Measurements from ENCODE around the gene KRT6B.
"Not testable (repeated sequence)": the region's sequence is repeated elsewhere in the genome, so short reads cannot be mapped to it uniquely, and the experiment has no call there.

KRT6B gene

GRCh38 chr12:52435659-52435999 is 16.3 kb downstream of the KRT6B start:
- DNase-seq = no peak

DNA sequence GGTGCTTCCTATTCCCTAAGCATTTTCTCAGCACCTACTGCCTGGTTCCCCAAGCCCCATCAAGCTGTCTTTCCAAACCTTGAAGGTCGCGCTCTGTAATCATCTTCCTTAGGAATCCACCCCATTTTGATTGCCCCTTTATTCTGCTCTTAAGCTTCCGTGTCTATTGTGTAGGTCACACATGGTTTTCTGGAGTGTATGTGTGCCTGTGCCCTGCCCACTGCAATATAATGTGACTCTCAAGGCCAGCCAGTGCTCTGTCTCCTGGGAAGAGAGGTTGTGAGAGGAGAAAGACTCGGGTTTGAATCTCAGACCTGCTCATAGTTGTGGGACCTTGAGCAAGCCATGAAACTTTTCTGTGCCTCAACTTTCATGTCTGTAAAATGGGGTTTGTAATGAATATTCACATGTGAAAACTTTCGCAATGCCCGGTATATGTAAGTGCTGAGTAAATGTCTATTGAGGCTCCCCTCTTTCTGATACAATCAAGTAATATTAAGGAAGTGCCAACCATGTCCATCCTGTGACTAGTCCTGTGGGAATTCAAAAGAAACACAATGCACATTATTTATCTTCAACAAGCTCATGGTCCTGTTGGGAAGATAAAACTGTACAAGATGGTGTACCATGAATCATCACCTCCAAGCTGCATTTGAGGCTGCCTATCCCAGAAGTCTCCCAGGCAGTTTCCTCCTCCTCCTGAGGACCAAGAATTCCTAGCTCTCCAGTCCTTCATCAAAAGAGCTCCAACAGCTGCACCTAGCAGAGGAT is 17.0 kb downstream of the KRT6B start:
- no peak for DNase-seq

DNA sequence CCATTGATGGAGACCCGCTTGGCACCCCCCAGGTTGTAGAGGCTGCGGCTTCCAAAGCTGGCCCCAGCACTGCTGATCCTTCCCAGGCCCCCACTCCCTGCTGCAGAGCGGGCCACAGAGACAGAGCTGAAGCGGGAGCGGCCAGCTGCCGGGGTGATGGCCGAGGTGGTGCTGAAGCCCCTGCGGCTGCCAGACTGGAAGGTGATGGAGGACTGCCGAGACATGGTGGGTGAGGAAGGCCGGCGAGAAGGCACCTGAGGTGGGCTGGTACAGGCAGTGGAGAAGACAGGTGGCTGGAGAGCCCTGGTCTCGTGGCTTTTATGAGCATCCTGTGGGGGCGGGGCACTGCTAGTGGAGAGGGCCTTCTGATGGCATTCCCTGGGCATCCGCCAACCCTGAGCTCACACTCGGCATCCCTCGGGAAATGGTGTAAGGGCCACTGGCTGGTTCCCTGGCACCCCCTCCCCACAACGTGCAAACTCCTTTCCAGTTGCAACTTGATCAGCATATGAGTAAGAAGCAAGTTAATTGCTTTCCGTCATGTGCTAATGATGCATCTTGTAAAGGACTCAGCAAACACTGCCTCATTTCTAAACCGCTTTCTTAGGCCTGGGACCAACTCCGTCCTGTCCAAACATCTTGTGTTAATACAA is 17.7 kb downstream of the KRT6B start, which contains the start of gene KRT75:
Gene KRT75, minus strand, starts transcription at position 291 of the 653 bp plus-strand sequence. Its CDS starts 67 bp downstream, at position 224.
- DNase-seq = no peak

GRCh38 chr12:52433501-52434080 is 18.4 kb downstream of the KRT6B start:
- DNase-seq = no peak

GRCh38 chr12:52432559-52433207 is 19.3 kb downstream of the KRT6B start:
- no peak for DNase-seq

DNA sequence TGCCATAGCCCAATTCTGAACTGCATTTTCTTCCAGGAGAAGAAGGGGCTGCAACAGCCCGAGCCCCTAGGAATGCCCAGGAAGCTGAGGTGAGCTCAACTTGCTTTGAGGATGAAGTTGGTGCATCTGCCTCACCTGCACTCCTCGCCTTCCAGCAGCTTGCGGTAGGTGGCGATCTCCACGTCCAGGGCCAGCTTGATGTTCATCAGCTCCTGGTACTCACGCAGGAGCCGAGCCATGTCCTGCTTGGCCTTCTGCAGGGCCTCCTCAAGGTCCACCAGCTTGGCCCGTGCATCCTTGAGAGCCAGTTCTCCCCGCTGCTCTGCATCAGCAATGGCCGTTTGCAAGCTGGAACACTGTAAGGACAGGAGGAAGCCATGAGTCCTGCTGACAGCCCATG is 23.8 kb downstream of the KRT6B start:
- DNase-seq = no peak

DNA sequence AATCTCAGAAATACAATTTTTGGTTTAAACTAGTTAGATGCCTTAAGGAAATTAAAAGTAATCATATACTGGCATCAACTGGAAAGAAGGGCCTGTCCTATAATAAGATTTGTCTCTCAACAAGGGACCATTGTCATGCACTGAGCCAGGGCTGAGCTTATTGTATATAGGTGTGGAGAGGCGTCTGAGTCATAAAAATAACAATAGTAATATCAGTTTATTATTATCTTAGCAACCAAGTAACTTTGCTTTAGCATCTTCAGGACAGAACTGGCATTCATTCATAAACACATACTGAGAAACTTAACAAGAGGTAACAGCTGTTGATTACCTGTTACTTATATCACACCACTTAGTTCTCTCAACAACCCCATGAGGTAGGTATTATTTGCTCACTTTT is 24.9 kb downstream of the KRT6B start:
- no peak for DNase-seq

DNA sequence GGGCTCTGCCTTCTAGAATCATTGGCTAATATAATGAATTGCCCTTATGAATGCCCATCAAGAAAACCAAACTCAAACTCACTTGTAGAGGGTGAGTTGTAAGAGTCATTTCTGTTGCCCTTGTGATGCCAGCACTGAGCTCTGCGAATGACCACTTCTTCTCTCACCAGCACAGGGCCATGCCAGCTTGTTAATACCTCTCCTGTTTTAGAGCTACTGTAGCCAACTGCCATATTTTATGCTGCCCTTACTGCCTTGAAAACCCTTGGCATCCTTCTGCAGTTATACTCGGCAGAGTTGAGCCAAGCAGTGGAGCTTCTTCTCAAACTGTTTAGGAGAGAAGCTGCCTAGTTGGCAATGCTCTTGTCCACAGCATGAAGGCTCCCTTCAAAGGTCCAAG is 25.9 kb downstream of the KRT6B start:
- no peak for DNase-seq

DNA sequence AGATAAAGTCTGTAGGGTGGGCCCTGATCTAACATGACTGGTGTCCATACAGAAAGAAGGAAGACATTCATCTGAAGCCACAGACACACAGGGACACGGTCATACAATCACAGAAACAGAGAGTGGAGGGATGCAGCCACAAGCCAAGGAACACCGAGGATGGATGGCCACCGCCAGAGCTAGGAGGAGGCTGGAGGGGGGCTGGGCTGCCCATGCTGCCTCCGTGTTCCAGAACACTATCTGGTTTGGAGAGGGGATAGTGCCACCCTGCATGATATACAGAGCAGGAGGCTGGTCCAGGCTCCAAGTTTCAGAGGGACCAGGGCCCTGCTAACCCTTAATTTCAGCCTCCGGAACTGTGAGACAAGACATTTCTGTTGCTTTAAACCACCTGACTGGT is 26.5 kb downstream of the KRT6B start:
- DNase-seq = no peak

DNA sequence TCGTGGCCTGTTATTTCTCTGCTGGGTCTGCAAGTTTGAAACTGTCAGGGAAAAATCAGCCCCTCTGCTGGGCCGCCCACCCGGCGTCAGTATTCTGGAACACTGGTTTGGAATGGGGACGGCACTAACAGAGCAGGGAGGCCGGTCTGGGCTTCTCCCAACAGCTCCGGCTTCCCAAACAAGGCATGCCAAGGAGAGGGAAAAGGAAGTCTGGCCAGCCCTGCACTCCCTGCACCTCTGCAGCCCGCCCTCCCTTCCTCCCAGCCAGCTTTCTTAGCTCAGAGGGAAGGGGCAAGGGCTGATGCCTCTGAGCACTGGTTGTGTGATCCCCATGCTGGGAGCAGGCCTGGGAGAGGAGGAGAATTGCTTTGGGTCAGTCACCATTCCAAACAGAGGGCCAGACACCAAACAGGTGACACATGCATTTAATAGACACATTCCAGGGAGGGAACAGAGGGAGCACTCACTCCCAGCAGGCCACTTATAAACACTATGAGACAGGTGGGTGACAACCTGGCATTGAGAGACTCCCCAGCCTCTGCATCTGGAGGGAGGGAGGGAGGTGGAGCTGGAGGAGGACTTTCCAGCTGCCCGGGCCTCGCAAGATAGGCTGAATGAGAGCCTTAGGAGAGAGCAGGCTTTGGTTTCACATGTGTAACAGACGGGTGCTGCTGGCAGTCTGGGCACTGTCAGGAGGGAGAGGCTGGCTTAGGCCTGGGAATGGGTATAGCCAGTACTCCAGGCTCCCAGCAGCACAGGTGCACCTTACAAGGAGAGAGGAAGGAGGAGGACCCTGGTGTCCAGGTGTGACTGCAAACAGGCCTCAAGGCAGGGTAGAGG is 28.1 kb downstream of the KRT6B start:
- DNase-seq = peak; percentile 60

- DNase-seq = no peak
Measured at GRCh38 chr12:52423035-52423434, 28.9 kb downstream of the KRT6B start.

DNA sequence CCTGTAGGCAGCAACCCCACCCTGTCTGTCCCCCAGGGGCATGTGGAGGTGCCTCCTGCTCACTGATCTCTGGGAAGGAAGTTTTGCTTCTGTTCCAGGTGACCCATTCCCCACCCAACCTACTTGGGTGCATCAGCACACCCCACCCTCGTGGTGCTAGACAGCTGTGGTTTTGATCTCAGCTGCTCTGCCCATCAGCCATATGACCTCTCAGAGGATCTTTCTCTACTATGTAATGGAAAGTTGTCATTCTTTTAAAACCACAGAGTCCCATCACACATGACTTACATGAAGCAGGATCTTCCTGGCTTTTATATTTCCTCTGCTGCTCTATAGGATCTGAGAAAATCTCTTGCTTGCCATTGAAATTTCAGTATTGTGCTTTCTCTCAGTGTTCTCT is 32.3 kb downstream of the KRT6B start:
- no peak for DNase-seq

DNA sequence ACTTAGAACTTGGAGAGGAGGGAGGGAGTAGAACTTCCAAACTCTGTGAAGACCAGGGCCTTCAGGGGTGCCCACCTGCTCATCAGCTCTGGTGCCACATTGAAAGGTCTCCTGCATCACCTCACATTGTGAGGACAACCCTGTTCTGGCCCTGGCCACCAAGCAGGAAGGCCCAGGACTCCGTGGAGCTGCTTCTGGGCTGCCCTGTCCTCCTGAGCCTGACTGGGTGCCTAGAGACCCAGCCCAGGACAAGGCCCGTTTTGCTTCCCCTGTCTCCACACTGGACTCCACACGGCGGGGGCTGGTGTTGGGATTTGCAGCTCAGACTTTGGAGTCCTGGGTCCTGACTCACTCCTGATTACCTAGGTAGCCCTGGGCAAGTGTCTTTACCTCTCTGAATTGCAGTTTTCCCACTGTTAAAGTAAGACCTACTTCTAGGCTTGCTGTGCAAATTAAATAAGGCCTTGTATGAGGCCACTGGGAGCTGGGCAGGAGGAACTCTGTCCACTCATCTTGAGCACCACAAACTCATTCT is 33.3 kb downstream of the KRT6B start:
- no peak for DNase-seq

DNA sequence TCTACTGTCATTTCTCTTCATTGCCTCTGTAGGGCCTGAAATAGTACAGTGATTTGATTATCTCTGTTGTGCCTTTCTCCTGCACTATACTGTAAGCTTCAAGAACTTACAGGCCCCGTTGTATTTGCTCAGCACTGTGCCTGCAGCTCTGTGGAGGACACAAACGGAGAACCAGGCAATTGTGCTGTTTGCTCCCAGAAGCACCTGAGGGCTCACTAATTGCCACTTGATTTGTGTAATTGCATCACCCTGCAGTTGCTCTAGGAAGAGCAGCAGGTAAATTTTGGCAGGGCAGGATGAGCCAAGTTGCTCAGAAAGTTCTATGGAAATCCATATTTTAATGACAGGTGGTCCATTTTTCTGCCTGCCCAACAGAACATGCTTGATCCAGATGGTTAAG is 34.2 kb downstream of the KRT6B start:
- DNase-seq = peak; percentile 59

GRCh38 chr12:52416795-52417194 is 35.2 kb downstream of the KRT6B start:
- DNase-seq = no peak

DNA sequence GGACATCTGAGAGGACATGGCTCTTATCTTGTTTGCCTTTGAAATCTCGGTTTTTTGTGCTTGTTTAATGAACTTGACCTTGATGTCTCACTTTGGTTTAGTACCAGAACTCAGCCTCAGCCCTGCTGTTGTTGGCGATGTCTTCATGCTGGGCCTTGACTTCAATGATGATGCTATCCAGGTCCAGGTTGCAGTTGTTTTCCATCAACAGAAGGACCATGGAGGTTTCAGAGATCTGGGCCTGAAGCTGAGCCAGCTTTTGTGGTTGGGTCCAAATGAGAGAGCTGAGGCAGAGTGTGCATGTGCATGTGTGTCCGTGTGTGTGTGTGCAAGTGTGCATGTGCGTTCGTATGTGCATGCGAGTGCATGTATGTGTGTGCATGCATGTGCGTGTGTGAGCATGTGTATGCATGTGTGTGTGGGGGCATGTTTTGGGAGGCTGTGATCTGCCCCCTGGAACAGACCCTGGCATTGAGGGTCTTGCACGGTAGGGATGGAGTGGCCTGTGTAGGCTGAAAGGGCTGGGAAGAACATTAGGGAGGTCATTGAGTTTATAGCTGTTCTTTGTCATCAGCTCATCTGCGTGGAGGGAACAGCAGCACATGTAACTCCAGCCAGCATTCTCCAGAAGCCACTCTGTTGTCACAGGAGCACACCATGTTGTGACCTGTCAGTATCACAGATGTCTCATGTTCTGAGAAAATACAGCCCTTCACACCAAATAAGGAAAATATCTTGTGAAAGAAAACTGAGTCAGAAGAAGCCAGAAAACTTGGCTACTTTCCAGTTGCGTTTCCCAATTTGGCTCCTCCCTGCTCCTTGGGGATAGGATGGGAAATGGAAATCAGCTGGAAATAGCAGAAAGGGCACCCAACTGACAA is 35.8 kb downstream of the KRT6B start:
- DNase-seq = no peak

- no peak for DNase-seq
Measured at GRCh38 chr12:52414936-52415335, 37.0 kb downstream of the KRT6B start.

GRCh38 chr12:52413782-52414345 is 38.1 kb downstream of the KRT6B start:
- DNase-seq = no peak

DNA sequence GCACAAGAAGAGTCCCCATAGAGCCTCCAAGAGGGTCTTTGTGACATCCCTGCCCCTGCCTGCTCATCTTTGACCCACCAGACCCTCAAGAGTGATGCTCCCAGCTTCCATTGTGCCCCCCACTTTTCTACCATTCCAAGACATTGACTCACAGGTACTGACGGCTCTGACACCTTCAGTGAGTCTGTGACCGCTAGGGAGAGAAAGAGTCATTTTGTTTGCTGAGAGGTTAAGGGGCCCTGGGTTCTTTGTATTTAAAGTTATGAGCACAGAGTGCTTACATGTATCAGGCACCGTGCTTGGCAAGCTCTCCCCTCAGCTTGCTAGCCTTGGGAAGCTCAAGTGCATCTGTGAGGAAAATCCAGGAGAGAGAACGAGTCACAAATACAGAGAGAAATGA is 38.7 kb downstream of the KRT6B start:
- no peak for DNase-seq

DNA sequence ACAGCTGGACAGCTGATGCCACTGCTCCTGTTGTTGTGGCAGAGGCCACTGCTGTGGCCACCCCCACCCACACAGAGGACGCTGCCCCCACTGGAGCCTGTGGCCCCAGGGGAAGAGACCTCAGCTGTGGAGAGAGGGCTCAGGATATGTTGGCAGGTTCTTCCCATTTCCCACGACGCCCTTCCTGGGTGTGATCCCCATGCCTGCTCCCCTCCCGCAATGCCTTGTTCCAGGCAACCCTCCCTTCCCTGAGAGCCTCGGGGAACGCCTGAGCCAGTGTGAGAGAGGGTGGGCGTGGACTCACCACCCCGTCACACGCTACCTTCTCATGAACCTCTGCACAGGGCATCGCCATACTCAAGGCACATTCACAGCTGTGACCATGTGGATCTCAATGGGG is 40.1 kb downstream of the KRT6B start:
- DNase-seq = no peak

- DNase-seq = not testable (repeated sequence)
Measured at GRCh38 chr12:52410589-52411248, 41.2 kb downstream of the KRT6B start.

Measured in NCI-H510A (cell line).